Activated T-cell treated with anti-CD3 and anti-CD28 coated beads for 4 hours (primary cell): ENCODE data around the gene RABL3.
"Not testable (repeated sequence)": the region's sequence is repeated elsewhere in the genome, so short reads cannot be mapped to it uniquely, and the experiment has no call there.

Experiments
- DNase-seq: peaks from one replicate; pipeline ENCODE4 v3.0.0-alpha.2; 2020

RABL3 gene

GRCh38 chr3:120743556-120744195, 1.4 kb upstream of the RABL3 start:
- DNase-seq, result no peak

GRCh38 chr3:120742849-120743365, 591 bp upstream of the RABL3 start:
- DNase-seq, result peak; percentile 11

- peak; percentile 4 for DNase-seq
Observed at GRCh38 chr3:120741837-120742197, 499 bp downstream of the RABL3 start.

- DNase-seq, result no peak
Observed at GRCh38 chr3:120741320-120741719, 996 bp downstream of the RABL3 start.

- not testable (repeated sequence) for DNase-seq
Observed at GRCh38 chr3:120738006-120738405, 4.3 kb downstream of the RABL3 start.

GRCh38 chr3:120730576-120731542, 11.5 kb downstream of the RABL3 start:
- DNase-seq, result no peak

- no peak for DNase-seq
Observed at GRCh38 chr3:120726791-120727190, 15.5 kb downstream of the RABL3 start.

- DNase-seq, result peak; percentile 36
Observed at GRCh38 chr3:120719167-120719834, 23.0 kb downstream of the RABL3 start.

GRCh38 chr3:120713262-120713661, 29.1 kb downstream of the RABL3 start:
- DNase-seq, result no peak

- no peak for DNase-seq
Observed at GRCh38 chr3:120710369-120710768, 31.9 kb downstream of the RABL3 start.

- DNase-seq, result no peak
Observed at GRCh38 chr3:120708408-120708807, 33.9 kb downstream of the RABL3 start.

- DNase-seq, result no peak
Observed at GRCh38 chr3:120706950-120707349, 35.4 kb downstream of the RABL3 start.

GRCh38 chr3:120705884-120706582, 36.3 kb downstream of the RABL3 start:
- DNase-seq, result no peak

- DNase-seq, result no peak
Observed at GRCh38 chr3:120699333-120699732, 43.0 kb downstream of the RABL3 start.

- DNase-seq, result no peak
Observed at GRCh38 chr3:120693439-120694171, 48.7 kb downstream of the RABL3 start.

- no peak for DNase-seq
Observed at GRCh38 chr3:120689395-120689794, 52.9 kb downstream of the RABL3 start.

- no peak for DNase-seq
Observed at GRCh38 chr3:120688121-120688520, 54.2 kb downstream of the RABL3 start.

- DNase-seq, result no peak
Observed at GRCh38 chr3:120685411-120685810, 56.9 kb downstream of the RABL3 start.

GRCh38 chr3:120684896-120685295, 57.4 kb downstream of the RABL3 start:
- DNase-seq, result no peak

GRCh38 chr3:120683671-120684301, 58.5 kb downstream of the RABL3 start:
- no peak for DNase-seq

GRCh38 chr3:120683213-120683612, 59.1 kb downstream of the RABL3 start:
- no peak for DNase-seq
